ENCODE results near the gene HSD11B1.

HSD11B1 gene

GRCh38 chr1:209755926-209756614 is 51.4 kb downstream of the HSD11B1 start, which contains the start of gene TRAF3IP3:
TSS of gene TRAF3IP3 (plus strand) at chr1:209756053. CDS start at chr1:209760040, 3,987 bp downstream.
- TF ChIP-seq JUND (IDR thresholded peaks at IDR 0.05; ENCODE audit: low read depth), result no peak
- no peak for DNase-seq (ENCODE audit: low read depth in 1 of 2, low spot score in 1 of 2)
- in situ Hi-C loops (cut with HindIII; ENCODE audit: low pct_unique_long_range_greater_than_20kb, low sequenced_read_pairs), result no loop called here

GRCh38 chr1:209756615-209757445 is 52.2 kb downstream of the HSD11B1 start:
- no peak for DNase-seq (ENCODE audit: low read depth in 1 of 2, low spot score in 1 of 2)
- in situ Hi-C loops (cut with HindIII; ENCODE audit: low pct_unique_long_range_greater_than_20kb, low sequenced_read_pairs), result no loop called here
- TF ChIP-seq JUND (IDR thresholded peaks at IDR 0.05; ENCODE audit: low read depth), result no peak

- no peak for DNase-seq (ENCODE audit: low read depth in 1 of 2, low spot score in 1 of 2)
- no peak for TF ChIP-seq JUND (IDR thresholded peaks at IDR 0.05; ENCODE audit: low read depth)
- in situ Hi-C loops (cut with HindIII; ENCODE audit: low pct_unique_long_range_greater_than_20kb, low sequenced_read_pairs), result no loop called here
Observed at GRCh38 chr1:209758400-209758799, 53.8 kb downstream of the HSD11B1 start.

- in situ Hi-C loops (cut with HindIII; ENCODE audit: low pct_unique_long_range_greater_than_20kb, low sequenced_read_pairs), result no loop called here
- no peak for DNase-seq (ENCODE audit: low read depth in 1 of 2, low spot score in 1 of 2)
- TF ChIP-seq JUND (IDR thresholded peaks at IDR 0.05; ENCODE audit: low read depth), result no peak
Observed at GRCh38 chr1:209759829-209760359, 55.2 kb downstream of the HSD11B1 start.

DNA sequence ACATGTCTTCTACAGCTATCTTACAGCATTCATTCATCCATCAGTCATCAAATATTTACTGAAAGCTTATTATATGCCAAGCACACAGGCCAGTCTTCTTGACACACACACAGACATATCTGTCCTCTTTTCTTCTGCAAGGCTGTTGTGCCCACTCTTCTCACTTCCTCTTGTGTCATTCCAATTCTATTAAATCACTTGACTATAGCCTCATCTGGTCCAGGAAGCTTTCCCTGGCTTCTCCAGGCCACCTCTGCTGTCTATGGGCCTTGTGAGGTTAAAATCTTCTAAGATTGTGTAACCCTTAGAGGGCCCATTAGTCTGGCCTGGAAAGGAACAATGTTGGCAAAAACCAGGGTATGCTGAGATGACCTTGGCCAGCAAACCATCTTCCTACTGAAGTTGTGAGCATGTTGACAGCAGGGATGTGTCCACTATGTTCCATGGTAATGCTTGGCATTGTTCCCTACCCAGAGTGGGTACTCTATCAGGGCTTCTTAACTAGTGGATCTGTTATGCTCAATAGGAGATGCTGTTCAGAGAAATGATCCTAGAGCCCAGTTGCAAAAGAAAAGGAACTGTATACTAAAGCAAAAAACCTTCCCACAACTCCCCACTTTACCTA is 56.5 kb downstream of the HSD11B1 start:
- TF ChIP-seq JUND (IDR thresholded peaks at IDR 0.05; ENCODE audit: low read depth), result no peak
- in situ Hi-C loops (cut with HindIII; ENCODE audit: low pct_unique_long_range_greater_than_20kb, low sequenced_read_pairs), result no loop called here
- no peak for DNase-seq (ENCODE audit: low read depth in 1 of 2, low spot score in 1 of 2)

DNA sequence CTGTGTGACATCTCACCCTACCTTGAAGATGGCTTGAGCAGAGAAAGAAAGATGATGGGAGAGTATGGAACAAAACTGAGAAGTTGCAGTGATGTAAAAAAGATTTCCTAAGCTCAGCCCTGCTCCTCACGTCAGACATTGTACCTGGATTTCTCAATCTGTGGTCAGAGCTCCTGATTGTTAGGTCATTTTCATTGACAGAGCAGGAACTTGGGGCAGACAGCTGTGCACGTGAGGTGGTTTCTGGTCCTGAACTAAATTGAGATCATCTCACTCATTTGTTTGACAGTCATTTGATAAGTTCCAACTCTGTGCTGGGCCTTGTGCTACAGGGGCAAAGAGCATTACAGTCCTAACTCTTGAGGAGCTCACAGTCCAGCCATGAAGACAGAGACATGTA is 61.4 kb downstream of the HSD11B1 start:
- no peak for TF ChIP-seq JUND (IDR thresholded peaks at IDR 0.05; ENCODE audit: low read depth)
- DNase-seq (ENCODE audit: low read depth in 1 of 2, low spot score in 1 of 2), result no peak
- in situ Hi-C loops (cut with HindIII; ENCODE audit: low pct_unique_long_range_greater_than_20kb, low sequenced_read_pairs), result no loop called here

- DNase-seq (ENCODE audit: low read depth in 1 of 2, low spot score in 1 of 2), result no peak
- in situ Hi-C loops (cut with HindIII; ENCODE audit: low pct_unique_long_range_greater_than_20kb, low sequenced_read_pairs), result no loop called here
- no peak for TF ChIP-seq JUND (IDR thresholded peaks at IDR 0.05; ENCODE audit: low read depth)
Observed at GRCh38 chr1:209767096-209767495, 62.5 kb downstream of the HSD11B1 start.

DNA sequence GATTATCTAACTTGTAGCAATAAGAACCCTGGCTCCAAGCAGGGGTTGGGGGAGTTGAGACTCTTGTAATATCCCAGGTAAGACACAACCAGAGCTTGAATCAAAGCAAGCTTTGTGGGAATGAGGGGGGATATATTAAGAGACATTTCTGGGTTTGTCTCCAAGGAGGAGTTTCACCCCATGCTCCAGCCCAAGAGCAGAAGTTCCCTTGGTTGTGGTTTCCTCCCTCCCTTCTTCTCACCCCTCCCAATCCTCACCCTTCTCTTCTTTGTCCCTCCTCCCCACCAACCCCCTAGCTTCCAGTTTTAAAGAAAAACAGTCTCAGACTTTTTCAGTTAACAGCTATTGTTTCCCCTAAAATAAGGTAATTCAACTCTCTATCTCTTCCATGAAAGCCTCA is 63.1 kb downstream of the HSD11B1 start:
- in situ Hi-C loops (cut with HindIII; ENCODE audit: low pct_unique_long_range_greater_than_20kb, low sequenced_read_pairs), result no loop called here
- no peak for DNase-seq (ENCODE audit: low read depth in 1 of 2, low spot score in 1 of 2)
- no peak for TF ChIP-seq JUND (IDR thresholded peaks at IDR 0.05; ENCODE audit: low read depth)

- TF ChIP-seq JUND (IDR thresholded peaks at IDR 0.05; ENCODE audit: low read depth), result no peak
- no peak for DNase-seq (ENCODE audit: low read depth in 1 of 2, low spot score in 1 of 2)
- in situ Hi-C loops (cut with HindIII; ENCODE audit: low pct_unique_long_range_greater_than_20kb, low sequenced_read_pairs), result no loop called here
Observed at GRCh38 chr1:209768354-209768774, 63.7 kb downstream of the HSD11B1 start.

DNA sequence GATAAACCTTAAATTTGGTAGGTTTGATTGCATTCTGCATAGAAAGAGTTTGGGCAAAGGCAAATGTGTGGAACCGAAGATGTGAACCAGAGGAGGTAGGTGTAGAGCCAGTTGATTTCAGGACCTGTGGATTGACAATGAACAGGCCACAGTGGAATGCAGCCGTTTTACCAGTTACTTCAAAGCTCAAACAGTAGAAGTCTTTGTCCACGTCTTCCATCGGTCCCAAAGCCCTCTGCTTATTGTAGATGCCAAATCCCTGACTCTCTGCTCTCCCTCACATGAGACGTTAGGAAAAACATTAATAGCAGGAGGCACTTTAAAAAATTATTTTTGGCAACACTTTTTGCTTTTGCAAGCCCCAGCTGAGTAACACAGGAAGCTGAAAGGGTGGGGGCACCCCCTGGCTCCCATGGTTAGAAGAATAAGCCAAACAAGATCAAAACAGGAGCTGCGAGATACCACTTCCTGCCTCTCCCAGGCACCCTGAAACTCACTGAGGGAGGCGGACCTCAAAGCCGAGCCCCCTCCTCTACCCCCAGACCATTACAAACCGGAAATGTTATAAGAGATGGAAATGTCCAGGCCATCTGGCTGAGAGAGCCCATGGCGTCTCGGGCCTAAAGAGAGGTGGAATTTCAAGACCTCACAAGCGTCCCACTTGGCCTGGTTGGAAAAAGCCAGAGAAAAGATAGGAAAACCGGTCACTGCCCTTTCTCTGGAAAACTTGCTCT is 64.7 kb downstream of the HSD11B1 start:
- TF ChIP-seq JUND (IDR thresholded peaks at IDR 0.05; ENCODE audit: low read depth), result no peak
- in situ Hi-C loops (cut with HindIII; ENCODE audit: low pct_unique_long_range_greater_than_20kb, low sequenced_read_pairs), result no loop called here
- DNase-seq (ENCODE audit: low read depth in 1 of 2, low spot score in 1 of 2), result peak in 1 of 2 experiments; percentile 19

DNA sequence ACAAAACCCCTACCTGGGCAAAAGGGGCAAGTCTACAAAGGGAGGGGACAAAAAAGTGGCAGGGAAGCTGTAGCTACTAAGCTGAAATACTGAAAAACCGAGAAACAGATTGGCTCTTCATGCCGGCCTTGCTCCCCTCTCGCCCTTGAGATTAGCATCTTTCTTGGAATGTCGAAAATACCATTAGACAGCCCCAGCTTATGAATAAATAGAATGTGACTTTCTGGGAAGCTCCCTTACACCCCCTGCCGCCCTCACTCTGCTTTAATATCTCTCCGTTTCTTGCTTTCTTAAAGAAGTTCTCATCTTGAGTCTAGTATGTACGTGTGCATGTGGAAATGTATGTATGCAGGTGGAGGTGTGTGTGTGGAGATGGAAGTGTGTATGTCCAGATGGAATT is 65.3 kb downstream of the HSD11B1 start:
- TF ChIP-seq JUND (IDR thresholded peaks at IDR 0.05; ENCODE audit: low read depth), result no peak
- DNase-seq (ENCODE audit: low read depth in 1 of 2, low spot score in 1 of 2), result no peak
- in situ Hi-C loops (cut with HindIII; ENCODE audit: low pct_unique_long_range_greater_than_20kb, low sequenced_read_pairs), result no loop called here

Measured in T47D (cell line).